GM21367 (cell line): Measurements from ENCODE around the gene SUMF1.
"Not testable (repeated sequence)": the region's sequence is repeated elsewhere in the genome, so short reads cannot be mapped to it uniquely, and the experiment has no call there.

Experiments used
- ATAC-seq: cut with Tn5 transposase; IDR thresholded peaks from one replicate; pipeline ENCODE4 v1.9.1; 2021; ENCODE audit not compliant: unreplicated experiment

The SUMF1 gene

DNA sequence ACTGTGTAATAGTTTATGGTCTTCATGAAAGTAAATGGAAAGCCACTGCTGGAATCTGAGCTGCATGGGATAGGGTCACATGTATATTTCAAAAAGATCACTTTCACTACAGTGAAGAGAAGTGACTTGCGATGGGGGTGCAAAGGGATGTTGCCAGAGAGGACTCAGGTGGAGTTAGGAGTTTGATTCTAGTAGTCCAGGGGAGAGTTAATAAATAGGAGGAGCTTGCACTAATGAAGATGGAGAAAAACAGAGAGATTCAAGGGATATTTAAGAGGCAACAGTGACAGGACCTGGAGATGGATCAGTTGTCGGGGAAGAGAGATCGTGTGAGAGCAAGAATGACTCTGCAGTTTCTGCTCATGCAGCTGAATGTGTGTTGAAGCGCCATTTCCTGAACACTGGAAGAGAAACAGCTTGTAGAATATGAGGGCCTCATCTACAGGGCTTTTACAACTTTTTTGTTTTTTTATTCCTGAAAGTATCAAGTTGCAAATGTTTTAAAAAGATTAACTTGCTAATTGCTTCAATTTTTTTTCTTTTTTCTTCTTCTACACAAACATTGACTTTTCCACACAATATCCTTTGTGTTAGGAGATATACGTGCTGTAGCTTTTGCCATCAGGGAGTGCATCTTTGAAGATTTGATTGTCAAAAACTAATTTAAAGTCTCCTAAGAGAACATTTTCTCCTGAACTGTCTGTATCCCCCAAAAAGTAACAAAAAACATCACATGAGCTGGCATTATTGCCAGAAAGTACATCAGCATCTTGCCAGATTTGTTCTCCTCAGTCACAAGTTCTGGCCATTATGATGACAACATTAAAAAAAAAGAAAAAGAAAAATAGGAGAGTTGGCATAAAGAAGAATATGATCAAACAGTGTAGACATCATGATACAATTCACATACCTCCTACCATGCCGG, 126.4 kb downstream of the SUMF1 start:
- no peak for ATAC-seq

GRCh38 chr3:4340077-4340410, 127.0 kb downstream of the SUMF1 start:
- ATAC-seq: no peak

- no peak for ATAC-seq
Measured at GRCh38 chr3:4338751-4339150, 128.3 kb downstream of the SUMF1 start.

DNA sequence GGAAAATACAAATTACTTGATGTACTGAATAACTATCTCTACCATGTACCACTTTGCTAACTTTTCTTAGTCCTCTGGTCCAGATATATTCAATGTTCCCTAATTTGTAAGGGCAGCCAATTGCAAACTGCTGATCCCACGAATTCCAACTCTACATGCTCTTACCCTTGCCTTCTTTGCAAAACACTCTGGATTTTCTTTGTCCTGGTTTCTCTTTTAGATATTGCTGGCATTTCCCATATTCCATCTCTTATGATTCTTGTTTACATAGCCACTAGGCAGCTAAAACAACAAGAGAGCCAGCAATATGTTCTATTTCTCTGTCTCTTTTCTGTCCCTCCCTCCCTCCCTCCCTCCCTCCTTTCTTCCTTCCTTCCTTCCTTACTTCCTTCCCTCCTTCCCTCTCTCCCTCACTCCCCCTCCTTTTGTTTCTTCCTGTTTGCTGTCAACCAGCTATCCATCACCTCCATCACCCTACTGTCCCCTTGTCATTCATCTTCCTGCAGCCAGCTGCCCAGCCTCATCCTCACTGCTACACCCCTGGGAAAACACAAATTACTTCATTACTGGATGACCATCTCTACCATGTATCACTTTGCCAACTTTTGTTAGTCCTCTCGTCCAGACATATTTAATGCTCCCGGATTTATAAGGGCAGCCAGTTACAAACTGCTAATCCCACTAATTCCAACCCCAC, 130.1 kb downstream of the SUMF1 start:
- ATAC-seq: no peak

DNA sequence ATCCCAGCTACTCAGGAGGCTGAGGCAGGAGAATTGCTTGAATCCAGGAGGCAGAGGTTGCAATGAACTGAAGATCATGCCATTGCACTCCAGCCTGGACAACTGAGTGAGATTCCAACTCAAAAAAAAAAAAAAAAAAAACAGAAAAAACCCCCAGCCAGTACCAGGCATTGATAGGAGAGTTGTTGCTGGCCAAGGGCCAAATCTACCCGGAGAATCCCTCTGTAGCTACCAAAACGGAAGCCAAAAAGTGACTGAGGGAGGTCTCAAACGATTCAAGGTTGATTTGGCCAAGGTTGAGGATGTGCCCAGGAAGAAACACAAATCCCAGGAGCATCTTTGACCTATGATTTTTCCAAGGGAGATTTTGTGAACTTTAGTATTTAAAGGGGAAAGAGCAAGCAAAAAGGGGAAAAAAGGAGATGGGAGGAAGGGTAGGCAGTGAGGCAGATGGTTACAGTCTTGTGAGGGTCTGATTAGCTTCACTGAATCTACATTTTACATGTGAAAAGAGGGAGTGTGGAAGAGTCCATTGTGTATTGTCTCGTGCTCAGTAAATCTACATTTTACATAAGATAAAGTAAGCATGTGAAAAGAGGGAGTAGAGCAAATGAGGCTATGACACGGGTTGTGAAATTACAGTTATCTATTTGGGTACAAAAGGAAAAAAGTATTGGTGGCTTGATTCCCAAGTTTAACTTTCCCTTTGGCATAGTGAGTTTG, 131.1 kb downstream of the SUMF1 start:
- no peak for ATAC-seq

DNA sequence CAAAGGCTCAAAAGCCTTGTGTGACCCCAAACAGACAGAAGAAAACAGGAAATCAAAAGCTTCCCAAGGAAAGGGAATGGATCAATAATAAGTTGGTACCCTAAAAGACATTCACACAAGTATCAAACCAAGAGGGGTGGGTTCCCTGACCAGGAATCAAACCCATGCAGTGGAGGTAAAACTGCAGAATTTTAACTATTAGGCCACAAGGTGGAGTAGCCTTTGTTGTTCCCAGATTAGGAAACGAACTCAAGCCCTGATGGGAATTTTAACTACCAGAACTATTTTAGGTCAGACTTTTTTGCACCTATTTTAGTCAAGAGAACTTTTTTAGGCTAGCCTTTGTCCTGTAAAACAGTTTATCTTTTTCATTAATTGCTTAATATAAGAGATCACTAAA, 132.5 kb downstream of the SUMF1 start:
- ATAC-seq: no peak

DNA sequence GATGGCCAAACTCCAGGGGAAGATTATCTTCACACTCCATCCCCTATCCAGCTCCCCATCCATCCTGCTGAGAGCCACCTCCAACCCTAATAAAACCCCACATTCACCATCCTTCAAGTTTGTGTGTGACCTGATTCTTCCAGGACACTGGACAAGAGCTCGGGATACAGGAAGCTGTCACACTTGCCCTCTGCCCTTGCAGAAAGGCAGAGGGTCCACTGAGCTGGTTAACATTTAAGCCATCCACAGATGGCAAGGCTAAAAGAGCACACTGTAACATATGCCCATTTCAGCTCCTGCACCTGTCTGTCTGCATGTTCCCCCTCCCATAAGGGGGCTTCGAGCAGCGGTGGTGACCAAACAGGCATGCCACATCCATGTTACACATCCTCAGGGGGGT, 134.1 kb downstream of the SUMF1 start:
- no peak for ATAC-seq

- no peak for ATAC-seq
Measured at GRCh38 chr3:4332574-4332973, 134.5 kb downstream of the SUMF1 start.

GRCh38 chr3:4332111-4332510, 135.0 kb downstream of the SUMF1 start:
- no peak for ATAC-seq

- not testable (repeated sequence) for ATAC-seq
Measured at GRCh38 chr3:4329806-4330205, 137.3 kb downstream of the SUMF1 start.

- ATAC-seq: no peak
Measured at GRCh38 chr3:4326868-4327267, 140.2 kb downstream of the SUMF1 start.

DNA sequence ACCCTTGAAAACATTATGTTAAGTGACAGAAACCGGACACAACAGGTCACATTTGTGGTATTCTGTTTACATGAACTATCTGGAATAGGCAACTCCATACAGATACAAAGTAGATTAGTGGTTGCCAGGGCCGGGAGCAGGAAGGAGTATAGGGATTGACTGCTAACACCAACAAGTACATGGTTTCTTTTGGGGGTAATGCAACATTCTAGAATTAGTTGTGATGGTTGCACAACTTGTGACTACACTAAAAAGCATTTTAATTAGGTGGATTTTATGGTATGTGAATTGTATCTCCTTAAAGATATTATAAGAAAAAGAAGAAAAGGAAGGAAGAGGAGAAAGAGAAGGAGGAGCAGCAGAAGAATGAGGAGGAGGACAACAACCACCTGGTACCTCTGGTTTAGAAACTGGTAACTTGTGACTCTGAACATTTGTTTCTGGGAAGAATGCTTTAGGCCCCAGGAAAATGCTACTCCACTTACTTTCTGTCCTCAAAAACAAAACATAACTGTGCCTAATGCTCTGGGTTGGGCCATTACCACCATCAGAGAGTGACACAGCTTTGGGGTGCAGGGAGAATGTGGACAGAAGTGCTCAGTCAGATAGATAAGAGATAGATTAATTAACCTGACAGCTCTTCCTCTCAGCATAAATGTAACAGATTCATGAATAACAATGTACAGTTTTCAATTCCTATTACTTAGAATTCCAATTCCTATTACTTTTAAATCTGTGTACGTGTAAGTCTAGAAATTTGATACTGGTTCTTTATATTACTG, 143.6 kb downstream of the SUMF1 start:
- no peak for ATAC-seq

DNA sequence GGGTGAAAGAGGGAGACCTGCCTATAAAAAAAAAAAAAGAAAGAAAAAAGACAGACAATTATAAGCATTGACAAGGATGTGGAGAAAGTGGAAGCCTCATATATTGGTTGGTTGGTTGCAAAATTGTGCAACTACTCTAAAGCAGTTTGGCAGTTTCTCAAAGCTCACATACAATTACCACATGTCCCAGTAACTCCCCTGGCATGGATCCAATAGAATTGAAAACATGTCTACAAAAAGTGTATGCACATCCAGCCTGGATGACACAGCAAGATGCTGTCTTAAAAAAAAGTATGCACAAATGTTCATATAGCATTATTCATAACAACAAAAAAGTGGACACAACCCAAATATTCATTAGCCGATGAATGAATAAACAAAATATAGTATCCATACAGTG, 144.4 kb downstream of the SUMF1 start:
- ATAC-seq: no peak

- no peak for ATAC-seq
Measured at GRCh38 chr3:4321732-4322131, 145.3 kb downstream of the SUMF1 start.

GRCh38 chr3:4320096-4320911, 146.8 kb downstream of the SUMF1 start:
- no peak for ATAC-seq

DNA sequence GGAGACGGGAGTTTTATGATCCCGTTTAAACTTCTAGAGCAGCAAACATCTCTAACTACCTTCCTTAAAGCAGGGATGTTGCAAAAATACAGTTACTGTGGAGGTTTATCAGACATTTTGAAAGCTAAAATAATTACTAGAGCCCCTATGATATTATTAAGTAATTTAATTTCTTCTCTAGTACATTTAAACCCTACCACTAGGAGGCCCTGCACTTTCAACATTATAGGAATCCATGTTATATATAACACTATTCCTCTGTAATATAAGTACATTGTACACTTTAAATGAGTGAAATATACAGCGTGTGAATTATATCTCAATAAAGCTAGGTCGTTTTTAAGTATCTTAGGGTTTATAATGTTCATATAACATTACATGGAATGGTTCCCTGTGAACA, 152.4 kb downstream of the SUMF1 start:
- no peak for ATAC-seq

GRCh38 chr3:4313606-4314293, 153.3 kb downstream of the SUMF1 start:
- ATAC-seq: no peak

- no peak for ATAC-seq
Measured at GRCh38 chr3:4311496-4311895, 155.6 kb downstream of the SUMF1 start.
